AG04450 (cell line): ENCODE measurements around the gene RNGTT. TPM values are rescaled to one million over a fixed set of nuclear protein-coding genes. Genes with fewer than 3 reads are reported as not detected.

Experiments
- CTCF ChIA-PET: fragments of 300-600, 350-600 bp; formaldehyde crosslinking; extraction: SDS; loops from one replicate; lab custom pipeline; 2022; ENCODE audit warnings: antibody characterized with exemption, inconsistent platforms; lab: Charles Lee
- POLR2A ChIA-PET: fragments of 350-600 bp; formaldehyde crosslinking; extraction: SDS; loops from one replicate; lab custom pipeline; 2021; ENCODE audit warnings: antibody characterized with exemption, inconsistent platforms; lab: Yijun Ruan, JAX
- DNase-seq: peaks from one replicate; pipeline ENCODE4 v3.0.0-alpha.2; 2011; ENCODE audit warnings: low read depth, low spot score
- H3K27ac ChIP-seq: one replicate; pipeline ENCODE4 v1.5.1; 2012; ENCODE audit warnings: low read depth, low read length, control low read depth
- H3K27me3 ChIP-seq: one replicate; pipeline ENCODE4 v1.6.0; 2012; ENCODE audit warnings: low read length; ENCODE audit not compliant: control insufficient read depth, insufficient read depth
- H3K4me3 ChIP-seq: 2 replicates; pipeline ENCODE4 v1.5.1; 2011; ENCODE audit warnings: mild to moderate bottlenecking, low read depth, low read length, control low read depth
- H3K9me3 ChIP-seq: 2 replicates; pipeline ENCODE4 v1.5.1; 2012; ENCODE audit warnings: low read length; ENCODE audit not compliant: control insufficient read depth, insufficient read depth
- polyA plus RNA-seq: library from polyadenylated mRNA; depleted of rRNA; stranded (reverse); fragments of >200 nt; gene quantifications from 2 replicates; pipeline ENCODE4 v1.2.3, GENCODE V29; 2011
- TF ChIP-seq, protein P1 (sequence below): IDR thresholded peaks from 2 replicates; pipeline ENCODE4 v1.5.1; 2011; ENCODE audit warnings: low read depth, low read length, control low read depth, inconsistent platforms

RNGTT gene
- polyA plus RNA-seq, 1 experiment, result 11.2 TPM

DNA sequence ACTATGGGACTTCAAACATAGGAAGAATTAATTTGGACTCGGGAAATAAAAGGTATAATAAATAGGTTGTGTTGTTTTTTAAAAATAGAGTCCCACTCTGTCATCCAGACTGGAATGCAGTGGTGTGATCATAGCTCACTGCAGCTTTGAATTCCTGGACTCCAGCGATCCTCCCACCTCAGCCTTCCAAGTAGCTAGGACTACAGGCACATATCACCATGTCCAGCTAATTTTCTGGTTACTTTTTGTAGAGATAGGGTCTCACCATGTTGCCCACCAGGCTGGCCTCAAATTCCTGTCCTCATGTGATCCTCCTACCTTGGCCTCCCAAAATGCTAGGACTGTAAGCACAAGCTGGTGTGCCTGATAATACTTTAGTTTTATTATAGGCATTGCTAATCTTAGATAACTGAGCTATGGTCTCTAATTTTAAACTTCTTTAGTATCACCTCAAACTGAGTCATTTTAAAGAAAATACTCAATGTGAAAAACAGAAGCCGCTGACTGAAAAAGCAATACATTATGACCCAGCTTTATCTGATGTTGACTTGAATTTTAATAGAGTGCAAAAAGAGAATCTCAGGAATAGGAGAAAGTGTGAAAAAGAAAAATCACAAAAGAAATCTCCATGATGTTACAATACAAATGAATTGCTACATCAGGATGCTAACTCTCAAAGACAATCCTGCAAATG lies 251.0 kb downstream of the RNGTT start:
- no peaks in the 10 kb centered on the region for H3K9me3 ChIP-seq
- ChIA-PET POLR2A (no interaction called here), CTCF (interaction anchor here (0.7 kb wide), 1 partner anchor 13 kb away, joined by 4 read pairs; no protein-coding TSS in a partner anchor)
- no peak for DNase-seq
- H3K27ac ChIP-seq, result no peak overlapping the region
- no peak overlapping the region for H3K4me3 ChIP-seq
- TF ChIP-seq, protein P1, sequence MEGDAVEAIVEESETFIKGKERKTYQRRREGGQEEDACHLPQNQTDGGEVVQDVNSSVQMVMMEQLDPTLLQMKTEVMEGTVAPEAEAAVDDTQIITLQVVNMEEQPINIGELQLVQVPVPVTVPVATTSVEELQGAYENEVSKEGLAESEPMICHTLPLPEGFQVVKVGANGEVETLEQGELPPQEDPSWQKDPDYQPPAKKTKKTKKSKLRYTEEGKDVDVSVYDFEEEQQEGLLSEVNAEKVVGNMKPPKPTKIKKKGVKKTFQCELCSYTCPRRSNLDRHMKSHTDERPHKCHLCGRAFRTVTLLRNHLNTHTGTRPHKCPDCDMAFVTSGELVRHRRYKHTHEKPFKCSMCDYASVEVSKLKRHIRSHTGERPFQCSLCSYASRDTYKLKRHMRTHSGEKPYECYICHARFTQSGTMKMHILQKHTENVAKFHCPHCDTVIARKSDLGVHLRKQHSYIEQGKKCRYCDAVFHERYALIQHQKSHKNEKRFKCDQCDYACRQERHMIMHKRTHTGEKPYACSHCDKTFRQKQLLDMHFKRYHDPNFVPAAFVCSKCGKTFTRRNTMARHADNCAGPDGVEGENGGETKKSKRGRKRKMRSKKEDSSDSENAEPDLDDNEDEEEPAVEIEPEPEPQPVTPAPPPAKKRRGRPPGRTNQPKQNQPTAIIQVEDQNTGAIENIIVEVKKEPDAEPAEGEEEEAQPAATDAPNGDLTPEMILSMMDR, result no peak
- no peaks in the 10 kb centered on the region for H3K27me3 ChIP-seq

DNA sequence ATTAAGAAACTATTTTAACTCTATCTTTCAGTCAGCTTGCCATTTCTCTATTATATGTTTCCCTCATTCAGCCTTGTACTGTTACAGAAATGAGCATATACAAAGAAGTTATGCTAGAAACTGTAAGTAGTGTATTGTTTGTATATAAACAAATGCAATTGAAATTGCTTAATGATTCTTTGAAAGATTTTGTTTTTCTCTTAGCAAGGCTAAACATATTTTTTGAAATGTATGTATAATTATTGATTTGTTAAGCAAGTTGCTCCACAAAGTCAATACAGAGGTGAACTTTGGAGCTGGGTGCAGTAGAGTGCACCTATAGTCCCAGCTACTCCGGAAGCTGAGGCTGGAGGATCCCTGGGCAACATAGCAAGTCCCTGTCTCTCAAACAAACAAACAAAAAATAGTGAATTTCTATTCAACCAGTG lies 253.6 kb downstream of the RNGTT start:
- Histone ChIP-seq H3K27me3 (no peaks in the 10 kb centered on the region), H3K9me3 (no peaks in the 10 kb centered on the region), H3K27ac (no peak overlapping the region), H3K4me3 (no peak overlapping the region)
- ChIA-PET CTCF (no interaction called here), POLR2A (no interaction called here)
- TF ChIP-seq, protein P1, result no peak
- no peak for DNase-seq

DNA sequence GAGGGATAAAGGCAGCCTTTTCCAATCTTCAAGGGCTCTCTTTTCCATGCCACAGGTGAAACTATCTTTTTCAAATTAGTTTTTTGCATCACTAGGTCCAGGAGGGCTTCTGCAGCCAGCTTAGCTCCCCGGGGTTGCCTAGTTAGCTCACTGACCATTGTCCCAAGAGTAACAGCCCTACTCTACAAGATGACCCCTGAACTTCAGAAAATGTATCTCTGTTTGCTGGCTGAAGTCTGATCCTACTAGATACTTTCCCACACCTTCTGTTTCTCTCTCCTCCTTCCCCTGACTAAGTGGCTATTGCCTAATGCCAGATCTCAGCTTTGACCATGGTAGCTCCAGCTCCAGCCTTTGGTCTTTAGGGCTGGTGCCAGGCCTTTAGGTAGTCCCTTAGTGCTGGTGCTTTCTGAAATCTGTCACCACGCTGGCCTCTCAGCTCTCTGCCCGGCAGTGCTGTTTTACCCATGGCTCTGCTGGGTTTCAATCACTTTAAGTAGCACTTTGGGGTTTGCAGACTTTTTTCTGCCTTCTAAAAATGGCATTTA lies 255.1 kb downstream of the RNGTT start:
- TF ChIP-seq, protein P1, result no peak
- H3K27me3 ChIP-seq, result no peaks in the 10 kb centered on the region
- no peak for DNase-seq
- no peaks in the 10 kb centered on the region for H3K9me3 ChIP-seq
- CTCF ChIA-PET, result no interaction called here
- no peak overlapping the region for H3K27ac ChIP-seq
- POLR2A ChIA-PET, result no interaction called here
- H3K4me3 ChIP-seq, result no peak overlapping the region

DNA sequence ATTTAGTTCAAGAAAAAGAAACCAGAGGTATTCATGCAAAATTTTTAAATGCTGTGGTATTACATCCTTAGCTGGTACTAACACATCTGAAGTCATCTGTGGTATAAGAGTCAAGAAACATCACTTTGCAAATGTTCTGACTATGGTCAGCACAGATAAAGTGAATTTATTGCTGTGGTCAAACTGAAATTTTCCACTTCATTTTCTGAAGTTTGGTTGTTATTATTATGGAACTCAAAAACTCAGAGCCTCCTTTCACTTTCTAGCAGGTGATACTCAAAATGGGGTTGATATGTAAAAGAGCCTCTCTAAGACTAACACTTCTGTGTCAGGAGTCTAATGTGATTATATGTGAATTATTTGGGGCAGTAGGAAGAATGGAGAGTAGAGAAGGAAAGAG lies 257.8 kb downstream of the RNGTT start:
- H3K27me3 ChIP-seq, result no peaks in the 10 kb centered on the region
- no peak for DNase-seq
- H3K9me3 ChIP-seq, result no peaks in the 10 kb centered on the region
- CTCF ChIA-PET, result no interaction called here
- POLR2A ChIA-PET, result no interaction called here
- no peak overlapping the region for H3K4me3 ChIP-seq
- H3K27ac ChIP-seq, result no peak overlapping the region
- TF ChIP-seq, protein P1, result no peak

DNA sequence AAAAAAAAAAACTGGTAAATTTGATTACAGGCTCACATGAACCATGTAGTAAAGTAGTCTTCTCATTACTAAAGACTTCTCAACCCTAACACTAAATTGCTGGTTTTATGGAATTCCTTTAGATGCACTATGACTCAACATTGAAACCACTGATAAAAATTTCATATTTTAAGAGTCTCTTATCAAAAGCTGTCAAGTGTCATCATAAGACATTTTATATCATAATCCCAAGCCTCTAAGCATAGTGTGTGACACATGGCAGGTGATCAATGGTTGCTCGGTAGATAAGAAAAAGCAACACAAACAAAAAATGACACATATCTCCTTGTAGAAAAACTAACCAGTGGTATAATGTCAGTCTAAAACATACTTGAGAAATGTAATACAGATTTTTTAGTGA lies 258.4 kb downstream of the RNGTT start:
- TF ChIP-seq, protein P1, result no peak
- POLR2A ChIA-PET, result no interaction called here

More for the DNA sequence above, 258.4 kb downstream of the RNGTT start:
- Histone ChIP-seq H3K27ac (no peak overlapping the region), H3K9me3 (no peaks in the 10 kb centered on the region), H3K27me3 (no peaks in the 10 kb centered on the region), H3K4me3 (no peak overlapping the region)
- DNase-seq, result no peak
- CTCF ChIA-PET, result interaction anchor here (0.6 to 0.8 kb wide), 2 partner anchors 20 to 501 kb away, joined by 3 to 4 read pairs; no protein-coding TSS in a partner anchor
